ENCODE data around the gene KCNH1.

KCNH1 gene

DNA sequence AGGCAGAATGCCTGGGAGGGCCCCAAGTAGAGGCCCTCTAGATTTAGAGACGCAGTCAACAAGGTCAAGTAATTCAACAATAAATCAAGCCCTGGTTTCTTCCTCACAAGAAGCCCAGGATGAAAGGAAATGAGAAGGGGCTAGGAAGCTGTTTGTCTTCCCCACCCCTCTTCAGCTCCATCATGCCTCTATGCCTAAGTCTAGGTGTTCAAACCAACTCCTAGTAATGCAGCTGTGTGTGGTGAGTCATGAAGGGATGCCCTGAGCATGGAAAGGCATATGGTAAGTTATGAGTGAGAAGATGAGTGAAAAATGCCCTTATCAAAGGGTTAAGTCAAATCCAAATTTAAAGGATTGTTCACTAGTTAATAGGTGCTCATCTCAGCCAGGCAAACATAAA, 339.5 kb downstream of the KCNH1 start:
- DNase-seq, result no peak

- DNase-seq, result no peak
These were observed 341.5 kb downstream of the KCNH1 start for GRCh38 chr1:210792250-210793102.

DNA sequence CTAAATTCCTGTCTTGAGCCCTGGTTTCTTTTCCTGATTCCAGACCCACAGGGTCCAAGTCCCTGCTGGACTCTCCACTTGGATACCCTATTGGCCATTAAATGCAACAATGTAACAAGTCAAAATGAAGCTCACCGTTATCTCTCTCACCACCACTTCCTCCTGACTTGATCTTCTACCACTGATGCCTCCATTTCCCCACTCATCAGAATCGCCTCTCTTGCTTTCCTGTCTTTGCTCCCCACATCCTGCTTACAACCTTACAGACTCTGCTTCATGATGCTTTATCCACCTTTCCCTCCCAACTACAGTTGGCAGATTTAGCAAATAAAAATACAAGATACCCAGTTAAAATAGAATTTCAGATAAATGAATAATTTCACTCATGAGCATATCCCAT, 343.8 kb downstream of the KCNH1 start:
- no peak for DNase-seq

DNA sequence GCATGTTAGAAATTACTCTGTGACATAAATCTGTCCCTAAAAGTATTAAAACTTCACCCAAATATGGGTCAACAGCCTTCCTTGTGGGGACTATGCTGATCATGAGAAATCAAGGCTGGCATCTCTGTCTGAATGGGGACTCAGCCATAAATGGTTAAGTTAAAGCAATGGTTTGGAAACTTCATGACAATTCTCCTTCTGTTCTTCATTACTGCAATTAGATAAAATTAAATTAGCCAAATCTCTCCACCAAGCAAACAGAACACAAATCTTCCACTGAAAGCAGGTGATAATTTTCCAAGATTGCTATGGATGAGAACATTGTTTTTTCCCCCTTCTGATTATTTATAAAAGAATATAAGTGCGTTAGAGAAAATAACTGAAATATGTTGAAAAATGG, 346.1 kb downstream of the KCNH1 start:
- DNase-seq, result no peak

DNA sequence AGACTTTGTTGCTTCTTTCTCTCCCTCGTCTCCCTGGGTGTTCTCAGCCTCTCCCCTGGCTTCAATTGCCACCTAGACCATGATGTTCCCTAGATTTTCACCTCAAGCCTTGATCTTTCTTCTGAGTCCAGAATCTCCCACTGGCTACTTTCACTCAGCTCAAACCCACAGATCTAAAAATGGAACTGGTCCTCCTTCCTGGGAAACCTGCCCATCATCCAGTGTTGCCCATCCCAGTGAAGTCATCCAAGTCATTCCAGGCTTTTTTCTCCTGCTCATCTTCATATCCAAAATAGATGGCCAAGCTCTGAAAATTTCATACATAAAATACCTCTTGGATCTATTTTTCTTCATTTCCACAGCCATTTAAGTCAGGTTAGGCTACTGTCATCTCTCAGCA, 347.4 kb downstream of the KCNH1 start:
- DNase-seq, result no peak

GRCh38 chr1:210783925-210784324, 350.0 kb downstream of the KCNH1 start:
- no peak for DNase-seq

- no peak for DNase-seq
These were observed 352.3 kb downstream of the KCNH1 start for GRCh38 chr1:210781652-210782051.

DNA sequence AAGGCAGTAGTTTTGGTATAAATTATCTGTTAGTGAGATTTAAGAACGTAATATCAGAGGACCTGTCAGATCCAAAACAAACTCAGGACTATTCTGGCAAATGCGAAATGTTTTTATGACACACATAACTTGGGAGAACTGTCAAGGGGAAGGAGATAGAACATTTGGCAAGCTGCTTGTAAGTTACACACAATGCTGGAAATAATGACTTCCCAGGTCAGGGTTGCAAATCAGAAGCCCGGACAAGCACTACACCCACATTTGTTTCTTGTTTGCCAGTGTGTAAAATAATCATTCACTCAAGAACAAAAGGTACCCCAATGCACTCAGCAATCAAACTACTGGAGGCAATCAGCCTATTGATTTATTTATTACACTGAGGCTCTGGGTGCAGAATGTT, 354.7 kb downstream of the KCNH1 start:
- DNase-seq, result no peak

- no peak for DNase-seq
These were observed 356.0 kb downstream of the KCNH1 start for GRCh38 chr1:210777914-210778313.

- DNase-seq, result no peak
These were observed 357.2 kb downstream of the KCNH1 start for GRCh38 chr1:210776712-210777111.

DNA sequence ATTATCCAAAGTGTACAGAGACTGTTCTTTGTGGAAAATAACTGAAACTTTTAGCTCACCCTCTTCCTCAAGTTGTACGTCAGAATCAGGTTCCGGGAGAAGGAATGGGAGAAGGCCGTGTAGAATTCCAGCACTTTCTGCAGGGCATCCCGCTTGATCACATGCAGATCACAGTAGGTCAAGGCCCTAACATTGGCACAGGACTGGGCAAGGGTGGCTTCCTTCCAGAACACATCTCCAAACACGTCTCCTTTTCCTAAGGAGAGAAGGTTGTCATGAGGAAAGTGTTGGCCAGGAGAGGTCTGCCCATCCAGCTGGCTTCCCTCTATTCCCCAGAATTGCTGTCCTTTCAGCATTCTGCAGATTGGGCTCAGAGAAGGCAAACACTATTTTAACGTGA, 358.7 kb downstream of the KCNH1 start:
- DNase-seq, result no peak

- DNase-seq, result no peak
These were observed 360.5 kb downstream of the KCNH1 start for GRCh38 chr1:210773450-210773849.

DNA sequence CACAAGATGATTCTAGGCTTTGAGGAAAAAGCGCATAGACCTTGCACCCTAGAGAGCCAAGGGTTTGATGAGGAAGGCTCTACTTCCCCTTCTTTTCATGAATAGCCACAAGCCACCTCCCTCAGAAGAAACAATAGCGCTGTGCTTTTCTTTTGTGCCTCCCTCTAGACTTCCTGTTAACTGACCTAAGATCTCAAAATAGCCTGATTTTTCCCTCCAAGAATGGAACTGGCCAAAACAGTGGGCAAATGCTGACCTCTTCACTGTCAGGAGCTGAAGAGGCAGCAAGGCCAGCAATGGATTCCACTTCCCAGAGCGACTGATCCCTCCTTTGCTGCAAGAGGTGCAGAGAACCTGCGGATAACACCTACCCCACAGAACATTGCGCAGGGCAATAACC, 362.8 kb downstream of the KCNH1 start:
- no peak for DNase-seq

GRCh38 chr1:210770396-210770984, 363.5 kb downstream of the KCNH1 start:
- DNase-seq, result no peak

- DNase-seq, result no peak
These were observed 364.5 kb downstream of the KCNH1 start for GRCh38 chr1:210769473-210769872.

DNA sequence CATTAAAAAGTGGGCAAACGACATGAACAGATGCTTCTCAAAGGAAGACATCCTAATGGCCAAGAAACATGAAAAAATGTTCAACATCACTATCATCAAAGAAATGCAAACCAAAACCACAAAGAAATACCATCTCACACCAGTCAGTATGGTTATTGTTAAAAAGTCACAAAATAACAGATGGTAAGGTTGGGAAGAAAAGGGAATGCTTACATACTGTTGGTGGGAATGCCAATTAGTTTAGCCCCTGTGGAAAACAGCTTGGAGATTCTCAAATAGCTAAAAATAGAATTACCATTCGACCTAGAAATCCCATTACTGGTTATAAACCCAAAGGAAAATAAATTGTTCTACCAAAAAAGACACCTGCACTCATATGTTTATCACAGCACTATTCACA, 369.4 kb downstream of the KCNH1 start:
- DNase-seq, result no peak

- no peak for DNase-seq
These were observed 375.2 kb downstream of the KCNH1 start for GRCh38 chr1:210758761-210759160.

DNA sequence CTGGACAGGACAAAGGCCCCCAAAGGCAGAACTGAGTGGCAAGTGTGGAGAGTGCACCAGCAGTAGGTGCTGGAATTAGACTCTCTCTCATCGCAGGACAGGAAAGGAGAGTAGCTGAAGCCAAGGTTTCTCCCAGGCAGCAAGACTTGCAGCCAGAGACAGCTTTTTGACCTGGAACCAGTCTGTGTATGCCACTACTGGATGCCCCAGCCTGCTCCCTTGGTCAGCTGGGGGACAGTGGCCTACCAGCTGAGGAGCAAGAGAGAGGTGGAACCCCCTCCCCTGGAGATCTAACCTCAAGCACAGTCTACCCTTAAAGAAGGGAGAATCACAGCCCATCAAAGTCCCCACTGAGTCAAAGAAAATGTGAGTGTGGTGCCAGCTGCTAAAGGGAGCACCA, 375.7 kb downstream of the KCNH1 start:
- DNase-seq, result no peak

GRCh38 chr1:210757677-210758076, 376.3 kb downstream of the KCNH1 start:
- no peak for DNase-seq

GRCh38 chr1:210755991-210756659, 377.8 kb downstream of the KCNH1 start:
- no peak for DNase-seq

- no peak for DNase-seq
These were observed 378.9 kb downstream of the KCNH1 start for GRCh38 chr1:210754878-210755665.

GRCh38 chr1:210751911-210752310, 382.0 kb downstream of the KCNH1 start:
- no peak for DNase-seq

- no peak for DNase-seq
These were observed 383.5 kb downstream of the KCNH1 start for GRCh38 chr1:210750468-210750867.

Measured in left hindlimb (tissue), 1 donor.